Lower leg skin (tissue), 4 donors: ENCODE data around the gene IL1RAP. TPM values are rescaled to one million over a fixed set of nuclear protein-coding genes. Genes with fewer than 3 reads are reported as not detected.

Experiments
- DNase-seq, 2 donors: peaks; one replicate each; pipeline ENCODE4 v3.0.0-alpha.2; 2019; ENCODE audit warnings: low spot score in 2 of 2
- H3K4me3 ChIP-seq: fragments of 200-600 bp; sonication (generic); 2 replicates; pipeline ENCODE4 v1.5.1; 2017; ENCODE audit warnings: mild to moderate bottlenecking, low read depth; ENCODE audit not compliant: poor library complexity, severe bottlenecking
- POLR2A ChIP-seq, 2 donors: fragments of 450-650 bp; IDR thresholded peaks; one replicate each; pipeline ENCODE4 v1.6.1; 2016 to 2017; ENCODE audit warnings: antibody characterized with exemption in 2 of 2, mild to moderate bottlenecking in 1 of 2, moderate library complexity in 1 of 2
- WGBS, 2 donors: methylation state at CpG; one replicate each; pipeline ENCODE4 v1.1.5; 2018; 5-methylcytosine and 5-hydroxymethylcytosine counted together
- intact Hi-C: fragments of 100-400 bp; cut with DNase I; formaldehyde crosslinking; loops from one replicate; pipeline ENCODE4 v1.15.0; 2023; ENCODE audit warnings: low total_unique reads
- total RNA-seq, 4 donors: library from RNA; depleted of rRNA; stranded (reverse); fragments of >200 nt; gene quantifications; one replicate each; pipeline ENCODE4 v1.1.0, GENCODE V29; 2016
- TF ChIP-seq, protein P1 (sequence below), 3 donors: fragments of 450-650 bp; IDR thresholded peaks; one replicate each; pipeline ENCODE4 v1.5.1; 2016; ENCODE audit warnings: antibody characterized with exemption in 3 of 3, mild to moderate bottlenecking in 3 of 3, moderate library complexity in 2 of 3

Gene IL1RAP
- total RNA-seq, 4 donors from 2014 or later, result 18.5 to 37.7 (median 23.9) TPM

DNA sequence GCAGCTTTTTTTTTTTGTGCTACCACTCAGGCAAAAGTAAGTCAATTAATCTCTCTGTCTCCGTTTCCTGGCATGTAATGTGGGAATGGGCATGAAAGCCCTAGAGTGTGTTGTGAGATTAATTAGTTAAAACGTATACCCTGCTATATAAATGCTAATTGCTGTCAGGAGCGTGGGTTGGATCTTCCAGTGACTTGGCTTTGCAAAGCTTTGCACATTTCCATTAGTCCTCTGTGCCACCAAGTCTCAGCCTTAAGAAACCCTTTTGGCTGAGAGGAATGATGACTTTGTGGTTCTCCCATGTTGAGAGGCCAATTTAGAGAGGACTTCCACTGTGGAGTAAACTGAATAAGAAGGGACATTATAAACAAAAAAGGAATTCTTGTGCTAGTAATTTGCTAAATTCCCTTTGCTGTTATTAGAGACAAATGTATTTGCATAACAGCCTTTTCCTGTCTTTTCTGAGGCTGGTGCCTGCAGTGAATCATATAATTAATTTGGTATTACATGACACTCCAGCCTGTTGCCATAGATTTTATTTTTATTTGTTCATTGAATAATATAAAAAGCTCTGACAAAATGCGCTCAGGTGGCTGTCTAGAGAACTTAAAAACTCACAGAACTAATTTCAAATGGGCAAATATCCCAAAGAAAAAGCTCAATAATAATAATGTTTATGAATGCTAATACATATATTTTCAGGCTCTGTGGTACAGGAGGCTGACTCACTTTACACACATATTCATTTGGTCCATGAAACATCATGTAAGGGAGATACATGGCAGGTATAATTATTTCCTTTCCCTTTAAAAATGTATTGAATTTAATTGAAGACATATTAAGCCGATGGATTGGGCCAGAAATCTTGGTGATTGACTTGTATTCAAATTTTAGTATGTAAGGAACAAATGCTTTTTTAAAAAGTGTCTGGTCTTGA lies 82.7 kb downstream of the IL1RAP start:
- DNase-seq, result no peak
- intact Hi-C loops, result no loop called here
- WGBS, 2 donors, result 37 to 38% methylated on average over 5 of the region's 5 CpGs
- TF ChIP-seq, protein P1, sequence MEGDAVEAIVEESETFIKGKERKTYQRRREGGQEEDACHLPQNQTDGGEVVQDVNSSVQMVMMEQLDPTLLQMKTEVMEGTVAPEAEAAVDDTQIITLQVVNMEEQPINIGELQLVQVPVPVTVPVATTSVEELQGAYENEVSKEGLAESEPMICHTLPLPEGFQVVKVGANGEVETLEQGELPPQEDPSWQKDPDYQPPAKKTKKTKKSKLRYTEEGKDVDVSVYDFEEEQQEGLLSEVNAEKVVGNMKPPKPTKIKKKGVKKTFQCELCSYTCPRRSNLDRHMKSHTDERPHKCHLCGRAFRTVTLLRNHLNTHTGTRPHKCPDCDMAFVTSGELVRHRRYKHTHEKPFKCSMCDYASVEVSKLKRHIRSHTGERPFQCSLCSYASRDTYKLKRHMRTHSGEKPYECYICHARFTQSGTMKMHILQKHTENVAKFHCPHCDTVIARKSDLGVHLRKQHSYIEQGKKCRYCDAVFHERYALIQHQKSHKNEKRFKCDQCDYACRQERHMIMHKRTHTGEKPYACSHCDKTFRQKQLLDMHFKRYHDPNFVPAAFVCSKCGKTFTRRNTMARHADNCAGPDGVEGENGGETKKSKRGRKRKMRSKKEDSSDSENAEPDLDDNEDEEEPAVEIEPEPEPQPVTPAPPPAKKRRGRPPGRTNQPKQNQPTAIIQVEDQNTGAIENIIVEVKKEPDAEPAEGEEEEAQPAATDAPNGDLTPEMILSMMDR (IDR thresholded peaks at IDR 0.05), result no peak
- no peak for TF ChIP-seq POLR2A (IDR thresholded peaks at IDR 0.05)
- H3K4me3 ChIP-seq, result no peak overlapping the region

DNA sequence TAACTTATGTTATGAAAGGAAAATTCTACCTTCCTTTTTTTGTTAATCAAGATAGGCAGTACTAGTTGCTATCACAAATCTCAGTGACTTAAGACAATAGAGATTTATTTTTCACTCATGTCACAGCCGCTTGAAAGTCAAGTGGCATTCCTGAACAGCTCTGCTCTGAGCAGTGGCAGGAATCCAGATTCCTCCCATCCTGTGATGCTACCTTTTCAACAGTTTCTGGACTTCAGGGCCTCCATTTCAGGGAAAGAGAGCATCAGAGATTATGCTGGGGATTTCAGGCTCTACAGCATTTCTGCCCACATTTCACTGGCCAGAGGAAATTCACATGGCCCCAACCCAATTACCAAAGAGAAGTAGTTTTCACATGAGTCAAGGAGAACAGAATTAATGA lies 83.4 kb downstream of the IL1RAP start:
- H3K4me3 ChIP-seq, result no peak overlapping the region
- 57 to 59% methylated on average over 1 of the region's 1 CpG for WGBS, 2 donors
- intact Hi-C loops, result no loop called here
- no peak for TF ChIP-seq POLR2A (IDR thresholded peaks at IDR 0.05)
- TF ChIP-seq, protein P1 (IDR thresholded peaks at IDR 0.05), result no peak
- no peak for DNase-seq

DNA sequence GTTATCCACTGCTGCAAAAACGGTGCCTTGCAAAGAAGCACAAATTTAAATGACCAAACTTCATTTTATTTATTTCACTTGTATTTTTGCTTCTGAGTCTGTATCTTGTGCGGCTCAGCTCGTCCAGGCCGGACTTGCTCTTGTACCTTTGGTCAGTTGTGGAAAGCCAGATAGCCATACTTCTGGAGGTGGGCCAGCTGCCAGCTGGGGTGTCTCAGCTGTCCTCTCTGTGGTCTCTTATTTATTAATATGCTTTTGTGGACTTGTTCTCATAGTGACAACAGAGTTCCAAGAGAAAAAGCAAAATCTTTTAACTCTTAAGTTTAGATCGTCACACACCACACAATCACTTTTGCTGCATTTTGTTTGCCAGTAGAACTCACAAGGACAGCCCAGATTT lies 87.7 kb downstream of the IL1RAP start:
- H3K4me3 ChIP-seq, result no peak overlapping the region
- DNase-seq, result no peak
- intact Hi-C loops, result no loop called here
- TF ChIP-seq, protein P1 (IDR thresholded peaks at IDR 0.05), result no peak
- TF ChIP-seq POLR2A (IDR thresholded peaks at IDR 0.05), result no peak
- WGBS, 2 donors, result 90 to 93% methylated on average over 5 of the region's 5 CpGs

DNA sequence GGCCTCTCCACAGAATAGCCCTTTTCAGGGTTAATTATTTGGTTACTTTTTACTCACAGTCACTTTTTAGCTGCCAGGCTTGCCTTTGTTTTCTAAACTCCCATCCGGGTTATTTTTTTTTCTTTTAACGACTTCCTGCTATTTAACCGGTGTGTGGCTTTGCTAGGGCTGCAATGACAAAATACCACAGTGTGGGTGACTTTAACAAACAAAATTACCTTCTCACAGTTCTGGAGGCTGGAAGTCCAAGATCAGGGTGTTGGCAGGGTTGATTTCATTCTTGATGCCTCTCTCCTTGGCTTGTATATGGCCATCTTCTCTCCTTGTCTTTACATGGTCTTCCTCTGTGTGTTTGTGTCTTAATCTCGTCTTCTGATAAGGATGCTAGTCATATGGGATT lies 91.5 kb downstream of the IL1RAP start:
- no peak for TF ChIP-seq POLR2A (IDR thresholded peaks at IDR 0.05)
- TF ChIP-seq, protein P1 (IDR thresholded peaks at IDR 0.05), result no peak
- WGBS, 2 donors, result 43 to 61% methylated on average over 4 of the region's 4 CpGs
- DNase-seq, result no peak
- no peak overlapping the region for H3K4me3 ChIP-seq
- intact Hi-C loops, result no loop called here

DNA sequence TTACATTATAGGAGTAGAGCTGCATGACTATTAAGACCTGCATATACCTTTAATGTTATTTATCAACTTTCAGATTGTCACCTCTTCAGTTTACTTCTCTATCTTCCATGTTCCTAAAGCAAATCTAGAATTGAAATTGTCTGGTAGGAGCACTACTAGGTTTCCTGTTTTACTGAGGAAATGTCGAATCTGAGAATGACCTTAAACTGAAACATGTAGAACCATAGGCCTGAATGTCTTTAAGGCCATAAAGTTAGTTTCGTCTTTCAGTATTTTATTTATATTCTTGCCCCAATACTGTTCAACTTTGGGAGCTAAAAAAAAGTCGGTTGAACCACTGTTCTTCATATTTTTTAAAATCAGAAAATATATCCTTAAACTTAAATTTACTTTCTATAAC lies 92.7 kb downstream of the IL1RAP start:
- no peak overlapping the region for H3K4me3 ChIP-seq
- DNase-seq, result no peak
- 65 to 82% methylated on average over 3 of the region's 3 CpGs for WGBS, 2 donors
- TF ChIP-seq, protein P1 (IDR thresholded peaks at IDR 0.05), result no peak
- TF ChIP-seq POLR2A (IDR thresholded peaks at IDR 0.05), result no peak
- intact Hi-C loops, result no loop called here
